T1000 (cell line): ENCODE data around the gene ADK.
"Not testable (repeated sequence)": the region's sequence is repeated elsewhere in the genome, so short reads cannot be mapped to it uniquely, and the experiment has no call there.

Experiments
- DNase-seq: peaks from one replicate; lab custom pipeline; 2025; ENCODE audit warnings: mixed read lengths; lab: John Stamatoyannopoulos, UW

Gene ADK

DNA sequence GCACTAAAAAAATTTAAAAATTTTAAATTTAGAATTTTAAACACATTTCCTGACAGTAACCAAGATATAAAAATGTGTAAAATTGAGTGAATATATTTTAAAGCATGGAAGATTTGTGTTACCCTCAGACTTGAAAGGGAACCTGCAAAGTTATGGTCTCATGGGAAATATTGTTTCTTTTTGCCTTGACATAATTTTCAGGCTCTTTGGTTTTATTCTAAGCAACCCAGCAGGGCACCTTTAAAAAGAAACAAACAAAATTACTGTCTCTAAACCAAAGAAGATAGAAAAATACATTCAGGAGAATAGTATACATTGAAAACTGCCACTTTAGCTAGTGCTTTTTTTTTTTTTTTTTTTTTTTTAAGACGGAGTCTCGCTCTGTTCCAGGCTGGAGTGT, 87.5 kb downstream of the ADK start:
- no peak for DNase-seq

DNA sequence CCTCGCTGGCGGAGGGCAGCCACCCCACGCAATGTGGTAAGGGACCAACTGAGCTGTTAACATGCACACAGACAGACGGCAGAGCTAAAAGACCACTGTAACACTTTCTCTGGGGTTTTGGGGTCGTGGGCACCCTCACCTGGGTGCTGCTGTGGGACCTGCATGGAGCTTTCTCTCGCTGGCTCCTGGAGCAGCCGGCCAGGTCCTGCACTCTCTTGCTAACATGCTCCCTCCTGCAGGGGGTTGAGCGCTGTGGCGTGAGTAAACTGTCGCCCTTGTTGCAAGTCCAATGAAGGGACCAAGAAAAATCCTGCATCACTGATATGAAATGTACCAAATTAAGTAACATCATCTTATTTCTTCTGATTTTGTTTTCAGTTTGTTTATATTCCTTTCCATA, 92.0 kb downstream of the ADK start:
- no peak for DNase-seq

DNA sequence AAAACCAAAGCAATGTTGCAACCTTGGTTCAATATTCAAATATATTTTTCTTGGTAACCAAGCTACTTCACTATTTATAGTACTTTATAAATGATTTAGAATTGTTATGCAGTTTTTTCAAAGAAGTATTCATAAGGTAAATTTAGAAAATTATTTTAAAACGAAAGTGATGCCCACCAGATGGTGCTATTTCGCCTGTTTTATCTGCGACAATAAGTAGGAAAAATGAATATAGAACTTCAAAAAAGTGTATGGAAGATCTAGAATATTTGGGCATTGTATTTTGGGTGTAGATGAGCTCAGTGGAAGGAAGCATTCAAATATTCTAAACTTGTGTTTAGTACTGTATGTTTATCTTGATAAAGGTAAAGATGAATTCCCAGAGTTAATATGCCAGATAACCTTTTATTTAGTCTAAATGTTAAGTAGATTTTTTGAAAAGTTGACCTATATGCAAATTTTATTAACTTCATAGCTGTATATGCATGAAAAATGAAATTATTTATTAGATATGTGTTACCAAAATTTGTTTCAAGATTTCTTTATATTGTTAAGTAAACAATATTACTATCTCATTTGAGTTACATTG, 93.2 kb downstream of the ADK start:
- DNase-seq = no peak

DNA sequence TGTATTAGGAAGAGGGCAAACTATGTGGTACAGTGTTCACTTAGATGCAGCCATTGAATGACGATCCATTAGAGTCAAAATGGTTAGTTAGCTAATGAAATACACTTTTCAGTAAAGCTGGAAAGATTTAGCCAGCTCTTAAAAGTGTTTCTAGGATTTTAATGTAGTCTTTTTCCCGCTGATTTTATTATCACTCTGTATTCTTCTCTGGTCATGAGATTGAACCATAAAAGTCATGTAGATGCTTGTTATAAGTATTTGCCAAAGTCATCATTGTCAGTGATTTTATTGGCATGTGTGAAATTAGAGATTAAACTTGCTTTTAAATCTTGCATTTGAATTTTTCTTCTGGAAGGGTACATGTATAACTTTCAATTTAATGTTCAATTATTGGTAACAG, 93.8 kb downstream of the ADK start:
- DNase-seq = no peak

DNA sequence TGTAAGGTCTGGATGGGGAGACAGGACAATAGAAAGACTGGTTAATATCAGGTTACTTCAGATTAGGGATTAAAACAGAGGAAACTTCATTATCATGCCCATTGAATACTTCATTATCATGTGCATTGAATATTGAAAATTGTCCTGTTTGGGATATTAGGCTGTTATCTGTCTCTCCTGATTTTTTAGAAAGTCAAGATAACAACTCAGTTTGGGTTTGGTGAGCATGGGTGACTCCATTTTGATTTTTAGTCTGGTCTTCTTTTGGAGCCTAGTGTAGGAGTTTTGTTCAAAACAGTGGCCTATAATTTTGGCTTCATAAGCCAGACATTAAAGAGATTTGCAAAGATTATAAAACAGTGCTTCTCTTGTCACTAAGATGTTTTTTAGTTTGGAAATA, 95.5 kb downstream of the ADK start:
- no peak for DNase-seq

DNA sequence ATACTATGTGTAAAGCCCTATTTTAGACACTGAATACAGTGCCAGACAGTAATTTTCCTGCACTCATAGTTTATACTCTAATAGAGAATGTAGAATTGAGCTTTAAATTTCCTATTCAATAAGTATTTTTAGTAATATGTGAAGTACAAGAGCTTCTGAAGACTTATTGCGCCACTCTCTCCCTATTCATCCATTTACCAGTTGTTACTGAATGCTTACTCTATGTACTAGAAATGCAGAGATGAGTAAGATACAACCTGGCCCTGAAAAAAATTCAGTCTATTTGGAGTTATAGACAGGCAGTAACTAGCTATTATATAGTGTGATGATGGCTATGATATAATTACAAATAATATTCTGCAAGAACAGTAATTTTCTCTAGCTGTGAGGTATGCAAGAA, 98.8 kb downstream of the ADK start:
- no peak for DNase-seq

DNA sequence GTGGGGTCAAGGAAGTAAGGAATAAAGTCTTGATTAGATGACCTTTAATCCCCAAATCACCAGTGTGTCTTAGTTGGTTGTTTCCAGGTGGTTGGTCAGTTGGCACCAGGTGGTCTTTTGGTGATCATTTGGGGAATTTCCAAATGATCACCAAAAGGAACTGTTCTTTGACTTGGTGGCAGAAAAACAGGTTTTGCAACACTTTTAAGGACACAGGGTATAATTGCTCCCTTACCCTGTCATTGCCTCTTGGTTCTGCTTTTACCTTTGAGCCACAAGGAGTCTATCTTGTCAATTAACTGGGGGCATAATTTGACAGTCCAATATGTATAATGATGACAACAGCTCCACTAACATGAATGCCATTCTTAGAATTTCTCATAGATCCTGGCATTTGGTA, 104.2 kb downstream of the ADK start:
- DNase-seq = no peak

DNA sequence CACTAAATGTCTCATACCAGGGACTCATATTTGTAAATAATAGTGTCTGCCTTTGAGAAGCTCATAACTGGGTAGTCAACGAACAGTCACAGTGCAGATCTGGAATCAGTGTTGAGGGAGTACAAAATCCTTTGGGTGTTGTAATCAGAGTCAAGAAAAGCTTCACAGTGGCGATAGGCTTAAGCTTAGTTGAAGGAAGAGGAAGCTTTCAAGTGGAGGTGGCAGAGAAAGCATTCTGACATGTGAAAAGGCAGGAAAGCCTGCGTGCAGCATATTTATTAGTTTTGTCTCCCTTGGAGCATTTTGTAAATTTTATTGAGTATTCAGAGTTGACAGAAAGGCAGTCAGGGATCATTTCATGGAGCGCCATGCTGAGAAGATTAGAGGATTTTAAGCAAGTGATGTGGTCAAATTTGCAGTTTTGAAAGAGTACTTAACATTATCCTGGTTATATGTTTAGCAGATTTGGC, 104.9 kb downstream of the ADK start:
- DNase-seq = no peak

DNA sequence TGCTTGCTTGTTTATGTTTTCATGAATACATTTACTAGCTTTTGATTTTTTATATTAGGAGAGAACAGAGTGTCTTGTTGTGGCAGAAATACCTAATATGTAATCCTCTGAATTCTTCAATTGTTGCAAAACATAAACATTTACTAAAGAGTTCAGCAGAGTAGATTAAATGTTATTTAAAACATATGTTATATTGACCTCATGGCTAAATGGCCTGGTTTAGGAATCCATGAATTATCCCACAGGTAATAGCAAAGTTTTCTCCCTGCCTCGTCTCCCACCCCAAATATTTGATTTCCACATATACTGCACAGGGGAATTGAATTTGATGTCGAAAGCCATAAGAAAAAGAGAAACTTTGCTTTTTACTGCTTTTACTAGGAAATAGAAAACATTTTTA, 111.8 kb downstream of the ADK start:
- no peak for DNase-seq

DNA sequence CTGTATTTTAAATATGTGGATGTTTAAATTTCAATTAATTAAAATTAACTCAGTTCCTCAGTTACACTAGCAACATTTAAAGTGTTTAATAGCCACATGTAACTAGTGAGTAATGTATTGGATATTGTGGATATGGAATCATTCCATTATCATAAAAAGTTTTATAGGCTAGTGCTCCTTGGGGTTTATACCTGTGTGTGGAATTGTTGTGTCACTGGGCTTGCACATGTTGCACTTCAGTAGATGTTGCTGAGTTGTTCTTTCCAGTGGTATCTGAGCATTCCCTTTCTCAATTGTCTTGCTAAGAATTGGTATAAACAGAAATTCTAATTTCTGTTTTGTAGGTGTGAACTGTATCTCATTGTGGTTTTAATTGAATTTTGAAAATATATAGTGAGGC, 113.0 kb downstream of the ADK start:
- no peak for DNase-seq

DNA sequence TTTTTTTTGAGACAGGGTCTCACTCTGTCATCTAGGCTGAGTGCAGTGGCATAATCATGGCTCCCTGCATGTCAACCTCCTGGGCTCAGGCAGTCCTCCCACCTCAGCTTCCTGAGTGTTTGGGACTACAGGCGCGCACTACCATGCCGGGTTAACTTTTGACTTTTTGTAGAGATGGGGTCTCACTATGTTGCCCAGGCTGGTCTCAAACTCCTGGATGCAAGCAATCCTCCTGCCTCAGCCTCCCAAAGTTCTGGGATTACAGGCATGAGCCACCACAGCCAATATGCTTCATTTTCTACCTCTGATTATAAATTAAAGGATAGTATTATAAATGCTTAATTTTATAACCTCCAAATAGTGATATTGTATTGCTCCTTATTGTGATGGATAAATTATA, 121.3 kb downstream of the ADK start:
- no peak for DNase-seq

DNA sequence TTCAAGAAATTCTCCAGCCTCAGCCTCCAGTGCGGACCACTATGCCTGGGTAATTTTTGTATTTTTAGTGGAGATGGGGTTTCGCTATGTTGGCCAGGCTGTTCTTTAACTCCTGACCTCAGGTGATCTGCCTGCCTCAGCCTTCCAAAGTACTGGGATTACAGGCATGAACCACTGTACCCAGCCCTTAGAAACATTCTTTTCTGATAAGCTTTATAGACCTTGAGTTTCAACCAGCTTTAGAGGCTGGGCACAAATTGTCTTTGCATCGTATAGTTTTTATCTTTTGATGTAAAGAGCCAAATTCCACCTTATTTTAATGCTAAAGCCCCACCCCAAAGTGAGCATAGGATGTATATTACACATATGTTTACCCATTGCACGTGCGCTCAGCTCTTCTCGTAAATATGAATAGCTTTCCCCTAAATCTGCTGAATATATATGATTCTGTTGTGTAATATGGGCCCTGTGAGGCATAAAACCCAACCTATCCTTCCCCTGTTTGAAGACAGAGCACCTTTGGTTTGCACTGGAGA, 124.8 kb downstream of the ADK start:
- DNase-seq = no peak

DNA sequence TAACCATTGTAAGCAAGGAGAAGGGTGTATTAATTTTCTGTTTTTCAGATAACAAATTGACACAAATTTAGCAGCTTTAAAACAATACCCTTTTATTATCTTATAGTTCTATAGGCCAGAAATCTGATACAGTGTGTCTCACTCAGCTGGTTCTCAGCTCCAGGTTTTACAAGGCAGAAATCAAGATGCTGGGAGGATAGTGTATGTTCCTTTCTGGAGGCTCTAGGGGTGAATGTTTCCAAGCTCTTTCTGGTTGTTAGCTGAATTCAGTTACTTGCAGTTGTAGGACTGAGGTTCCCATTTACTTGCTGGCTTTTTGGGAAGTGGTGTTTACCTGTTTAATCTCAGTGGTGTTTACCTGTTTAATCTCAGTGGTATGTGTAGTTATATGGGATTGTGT, 125.4 kb downstream of the ADK start:
- DNase-seq = no peak

DNA sequence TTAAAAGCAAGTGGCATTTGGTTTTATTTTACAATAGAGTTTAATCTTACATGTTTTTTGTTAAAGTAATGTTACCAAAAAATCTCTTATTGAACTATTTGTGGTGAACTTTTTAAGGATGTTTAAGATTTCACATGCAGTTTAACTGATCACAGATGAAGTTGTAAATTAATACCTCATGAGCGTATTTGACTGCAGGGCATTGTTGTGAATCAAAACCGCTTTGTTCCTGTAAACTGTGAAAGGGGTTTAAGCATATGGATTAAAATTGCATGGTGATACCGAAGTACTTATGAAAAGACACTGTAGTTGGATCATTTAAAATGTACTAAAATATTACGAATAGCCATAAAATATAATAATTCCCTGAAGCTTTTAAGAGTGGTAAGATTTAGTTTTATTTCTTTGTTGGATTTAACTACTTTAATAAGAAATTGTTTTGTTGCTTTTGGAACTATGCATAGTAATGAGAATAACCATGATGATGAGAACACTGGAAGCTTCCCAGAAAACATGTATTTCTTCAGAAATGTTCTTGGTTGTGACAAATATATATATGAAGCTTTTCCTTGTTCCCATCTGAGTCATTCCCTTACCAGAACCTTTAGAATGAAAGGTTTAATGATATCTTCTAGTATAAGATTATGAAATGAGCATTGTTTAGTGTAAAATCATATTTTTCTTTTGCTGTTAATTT, 131.3 kb downstream of the ADK start:
- no peak for DNase-seq

DNA sequence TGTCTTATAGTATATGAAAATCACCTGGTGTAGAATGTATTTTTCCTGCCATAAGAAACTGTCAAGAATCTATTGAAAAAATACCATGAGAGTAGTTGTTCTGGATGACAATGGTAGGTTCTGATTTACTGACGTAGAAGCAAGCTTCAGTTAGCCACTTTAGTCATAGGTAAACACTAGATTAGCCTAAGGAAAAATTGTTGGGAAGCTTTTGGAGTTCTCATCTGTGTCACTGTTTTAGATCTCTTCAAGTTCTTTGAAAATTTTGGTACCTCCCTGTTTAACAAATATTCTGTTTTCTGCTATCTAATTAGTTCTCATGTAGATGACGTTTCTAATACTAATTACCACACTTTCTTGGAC, 131.8 kb downstream of the ADK start:
- no peak for DNase-seq

DNA sequence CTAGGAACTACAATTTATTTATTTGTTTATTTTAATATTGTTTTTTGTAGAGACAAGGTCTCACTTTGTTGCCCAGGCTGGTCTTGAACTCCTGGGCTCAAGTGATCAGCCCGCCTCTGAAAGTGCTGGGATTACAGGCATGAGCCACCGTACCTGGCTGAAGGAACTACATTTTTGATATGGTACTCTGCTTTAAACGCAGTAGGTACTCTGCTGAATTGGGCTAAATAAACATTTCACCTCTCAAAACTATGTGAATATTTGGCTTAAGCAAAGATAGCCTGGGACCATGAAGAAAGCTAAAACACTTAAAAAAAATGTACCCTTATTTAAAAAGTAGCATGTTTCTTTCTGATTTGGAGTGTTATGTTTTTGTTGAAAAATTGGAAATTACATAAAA, 138.2 kb downstream of the ADK start:
- no peak for DNase-seq

DNA sequence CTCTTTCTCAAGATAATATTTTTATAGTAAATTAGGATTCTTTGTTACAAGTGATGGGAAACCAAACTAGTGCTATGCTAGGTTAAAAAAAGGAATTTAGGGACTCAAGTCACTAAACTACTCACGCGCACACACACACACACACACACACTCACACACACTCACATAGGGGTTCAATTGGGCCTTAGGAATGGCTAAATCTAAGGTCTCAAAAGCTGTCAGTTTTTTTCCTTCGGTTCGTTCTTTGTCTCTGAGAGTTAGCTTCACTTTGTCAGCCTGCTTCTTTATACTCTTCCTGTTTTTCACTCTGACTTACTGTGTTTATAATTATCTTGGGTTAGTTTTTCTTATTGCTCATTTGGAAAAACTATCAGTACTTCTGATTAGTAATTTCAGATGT, 138.9 kb downstream of the ADK start:
- DNase-seq = no peak

DNA sequence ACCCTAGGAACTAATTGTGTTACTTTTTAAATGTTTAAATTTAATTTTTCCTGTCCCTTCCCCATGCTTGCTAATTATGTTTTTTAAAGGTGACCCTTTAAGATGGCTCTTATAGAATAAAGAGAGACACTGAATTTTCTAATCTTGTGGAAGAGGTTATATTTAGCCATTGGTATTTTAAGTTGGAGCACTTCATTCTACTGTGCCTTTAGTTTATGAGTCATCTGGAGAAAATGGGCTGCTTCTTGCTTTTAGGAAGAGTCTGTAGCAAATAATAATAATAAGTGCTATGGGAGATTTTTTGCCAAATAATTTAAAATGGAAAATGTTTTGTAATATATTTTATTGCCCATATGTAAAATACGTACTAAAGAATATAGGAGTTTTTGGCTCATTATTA, 139.7 kb downstream of the ADK start:
- no peak for DNase-seq

DNA sequence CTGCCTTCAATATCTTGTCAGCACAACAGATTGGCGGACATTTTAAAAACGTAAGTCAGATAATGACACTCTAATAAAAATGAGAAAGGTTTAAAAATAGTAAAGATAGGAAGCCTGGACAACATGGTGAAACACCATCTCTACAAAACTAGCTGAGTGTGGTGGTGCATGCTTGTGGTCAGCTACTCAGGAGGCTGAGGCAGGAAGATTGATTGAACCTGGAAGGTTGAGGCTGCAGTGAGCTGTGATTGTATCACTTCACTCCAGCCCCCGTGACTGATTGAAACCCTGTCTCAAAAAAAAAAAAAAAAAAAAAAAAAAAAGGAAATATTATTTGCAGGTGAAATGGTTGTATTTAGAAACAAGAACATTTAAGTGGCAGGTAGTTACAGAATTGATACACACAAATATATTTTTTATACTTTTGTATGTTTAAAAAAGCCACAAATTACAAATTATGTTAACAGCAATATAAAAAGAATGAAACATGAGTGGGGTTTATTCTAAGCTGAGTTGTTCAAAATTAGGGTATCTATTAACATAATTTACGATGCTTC, 141.9 kb downstream of the ADK start:
- DNase-seq = no peak

DNA sequence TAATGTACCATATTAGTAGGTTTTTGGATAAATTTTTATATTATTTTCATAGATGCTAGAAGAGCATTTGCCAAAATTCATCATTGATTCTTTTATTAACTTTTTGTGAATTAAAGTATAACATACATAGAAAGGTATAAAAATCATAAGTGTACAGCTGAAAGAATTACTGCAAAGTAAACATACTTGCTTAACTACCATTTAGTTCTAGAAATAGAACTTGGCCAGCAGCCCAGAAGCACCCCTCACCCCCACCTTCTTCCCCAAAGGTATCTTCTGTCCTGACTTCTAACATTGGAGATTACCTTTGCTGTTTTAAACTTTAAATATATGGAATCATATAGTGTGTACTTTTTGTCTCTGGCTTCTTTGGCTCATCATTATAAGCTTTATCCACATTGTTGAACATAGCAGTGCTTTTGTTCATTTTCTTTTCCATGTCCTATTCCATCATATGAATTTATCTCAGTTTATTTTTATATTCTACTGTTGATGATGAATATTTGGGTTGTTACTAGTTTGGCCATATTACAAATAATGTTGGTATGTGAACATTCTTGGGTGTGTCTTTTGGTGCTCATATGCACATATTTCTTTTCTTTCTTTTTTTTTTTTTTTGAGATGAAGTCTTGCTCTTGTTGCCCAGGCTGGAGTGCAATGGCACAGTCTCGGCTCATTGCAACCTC, 142.8 kb downstream of the ADK start:
- peak; percentile 6 for DNase-seq

DNA sequence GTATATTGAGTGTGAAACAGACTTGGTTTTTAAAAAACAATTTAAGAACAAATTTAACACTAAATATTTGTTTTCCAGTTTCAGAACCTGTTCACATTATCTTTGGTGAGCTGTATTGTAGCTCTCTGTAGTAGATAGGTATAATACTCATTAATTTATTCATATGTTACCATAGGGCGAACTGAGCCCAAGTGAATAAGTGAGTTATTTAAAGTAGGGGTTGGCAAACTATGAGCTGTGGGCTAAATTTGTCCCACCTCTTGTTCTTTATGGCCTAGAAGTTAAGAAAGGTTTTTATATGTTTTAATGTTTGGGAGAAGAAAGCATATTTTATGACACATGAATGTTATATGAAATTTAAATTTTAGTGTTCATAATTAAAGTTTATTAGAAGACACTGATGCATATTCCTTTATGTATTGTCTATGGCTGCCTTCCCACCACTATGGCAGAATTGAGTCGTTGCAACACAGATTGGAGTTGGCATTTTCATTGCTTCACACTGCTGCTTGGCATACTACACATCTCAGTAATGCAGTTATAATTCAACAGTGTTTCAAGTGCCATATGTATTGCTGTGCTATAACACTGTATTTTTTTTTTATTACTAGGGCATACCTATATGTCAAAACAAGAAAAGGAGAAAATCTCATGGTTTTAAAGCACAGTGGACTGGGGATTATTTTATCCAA, 146.5 kb downstream of the ADK start:
- DNase-seq = no peak

DNA sequence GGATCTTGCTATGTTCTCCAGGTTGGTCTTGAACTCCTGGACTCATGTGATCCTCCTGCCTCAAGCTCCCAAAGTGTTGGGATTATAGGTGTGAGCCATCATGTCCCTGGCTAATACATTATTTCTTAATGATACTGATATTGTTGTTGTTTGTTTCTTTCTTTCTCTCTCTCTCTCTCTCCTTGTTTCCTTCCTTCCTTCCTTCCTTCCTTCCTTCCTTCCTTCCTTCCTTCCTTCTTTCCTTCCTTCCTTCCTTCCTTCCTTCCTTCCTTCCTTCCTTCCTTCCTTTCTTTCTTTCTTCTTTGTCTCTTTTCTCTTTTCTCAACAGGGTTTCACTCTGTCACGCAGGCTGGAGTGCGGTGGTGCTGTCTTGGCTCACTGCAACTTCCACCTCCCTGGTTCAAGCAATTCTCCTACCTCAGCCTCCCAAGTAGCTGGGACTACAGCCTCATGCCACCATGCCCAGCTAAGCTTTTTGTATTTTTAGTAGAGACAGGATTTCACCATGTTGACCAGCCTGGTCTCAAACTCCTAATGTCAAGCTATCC, 149.1 kb downstream of the ADK start:
- DNase-seq = not testable (repeated sequence)
